C4-2B (cell line): ENCODE data around the gene ITIH2.

Experiments used
- CTCF ChIP-seq: fragments of 450-650 bp; conservative IDR thresholded peaks from 2 replicates; pipeline ENCODE4 v1.5.1; 2017; ENCODE audit warnings: mild to moderate bottlenecking
- ZFX ChIP-seq: fragments of 450-650 bp; IDR thresholded peaks from 2 replicates; pipeline ENCODE4 v1.6.1; 2017

- TF ChIP-seq CTCF (no peak), ZFX (no peak)
Measured at GRCh38 chr10:7750222-7750621, 47.1 kb downstream of the ITIH2 start.
